ENCODE data around the gene RPF1. TPM values are rescaled to one million over a fixed set of nuclear protein-coding genes. Genes with fewer than 3 reads are reported as not detected.

RPF1 gene
- total RNA-seq, 2 donors from 2014 or later, result 39.0 to 41.5 TPM

DNA sequence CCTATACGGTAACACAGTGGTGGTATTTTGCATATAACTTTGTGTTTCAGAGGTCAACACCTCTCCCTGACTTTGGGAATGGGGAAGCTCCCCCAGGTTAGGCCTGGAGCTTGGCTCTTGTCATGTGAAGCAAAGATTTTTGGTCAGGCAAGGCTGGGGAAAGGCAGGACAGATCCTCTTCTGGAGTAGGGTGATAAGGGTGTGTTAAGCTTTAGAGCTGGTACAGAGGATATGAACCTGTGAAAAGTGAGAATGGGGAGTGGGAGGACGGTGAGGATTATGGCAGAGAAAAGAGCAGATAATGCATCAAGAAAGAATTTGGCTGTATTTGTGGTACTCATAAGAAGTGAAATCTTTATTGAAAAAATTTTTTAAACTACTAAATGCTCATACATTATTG, 2.3 kb downstream of the RPF1 start:
- Histone ChIP-seq H3K4me1 (peaks cover 0 to 31% of the 10 kb centered on the region in 2 donors), H3K36me3 (peaks cover 15% of the 10 kb centered on the region), H3K27ac (no peak overlapping the region), H3K4me3 (no peak overlapping the region), H3K9me3 (no peaks in the 10 kb centered on the region), H3K27me3 (no peaks in the 10 kb centered on the region)
- DNase-seq (ENCODE audit: low spot score), result no peak
- TF ChIP-seq, protein P1, sequence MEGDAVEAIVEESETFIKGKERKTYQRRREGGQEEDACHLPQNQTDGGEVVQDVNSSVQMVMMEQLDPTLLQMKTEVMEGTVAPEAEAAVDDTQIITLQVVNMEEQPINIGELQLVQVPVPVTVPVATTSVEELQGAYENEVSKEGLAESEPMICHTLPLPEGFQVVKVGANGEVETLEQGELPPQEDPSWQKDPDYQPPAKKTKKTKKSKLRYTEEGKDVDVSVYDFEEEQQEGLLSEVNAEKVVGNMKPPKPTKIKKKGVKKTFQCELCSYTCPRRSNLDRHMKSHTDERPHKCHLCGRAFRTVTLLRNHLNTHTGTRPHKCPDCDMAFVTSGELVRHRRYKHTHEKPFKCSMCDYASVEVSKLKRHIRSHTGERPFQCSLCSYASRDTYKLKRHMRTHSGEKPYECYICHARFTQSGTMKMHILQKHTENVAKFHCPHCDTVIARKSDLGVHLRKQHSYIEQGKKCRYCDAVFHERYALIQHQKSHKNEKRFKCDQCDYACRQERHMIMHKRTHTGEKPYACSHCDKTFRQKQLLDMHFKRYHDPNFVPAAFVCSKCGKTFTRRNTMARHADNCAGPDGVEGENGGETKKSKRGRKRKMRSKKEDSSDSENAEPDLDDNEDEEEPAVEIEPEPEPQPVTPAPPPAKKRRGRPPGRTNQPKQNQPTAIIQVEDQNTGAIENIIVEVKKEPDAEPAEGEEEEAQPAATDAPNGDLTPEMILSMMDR (IDR thresholded peaks at IDR 0.05), result no peak

DNA sequence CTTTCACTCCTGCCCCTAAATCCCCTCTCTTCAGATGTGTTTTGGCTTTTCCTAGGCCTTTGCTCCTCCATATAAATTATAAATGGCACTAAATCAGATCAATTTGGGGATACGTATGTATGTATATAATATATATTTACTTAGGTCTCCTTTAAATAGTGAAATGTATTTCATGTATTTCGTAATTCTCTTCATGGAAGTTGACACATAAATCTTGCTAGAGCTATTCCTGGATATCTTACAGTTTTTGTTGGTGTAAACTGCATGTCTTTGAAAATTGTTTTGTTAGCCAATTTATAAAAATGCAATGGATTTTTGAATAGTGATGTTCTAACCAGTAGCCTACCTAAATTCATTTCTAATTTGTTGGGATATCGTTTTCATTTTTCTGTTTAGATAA, 9.0 kb downstream of the RPF1 start:
- H3K4me3 ChIP-seq, result no peak overlapping the region
- no peak for DNase-seq (ENCODE audit: low spot score)
- H3K27me3 ChIP-seq, result no peaks in the 10 kb centered on the region
- no peaks in the 10 kb centered on the region for H3K9me3 ChIP-seq
- peaks cover 41% of the 10 kb centered on the region for H3K36me3 ChIP-seq
- TF ChIP-seq, protein P1 (IDR thresholded peaks at IDR 0.05), result no peak
- H3K4me1 ChIP-seq, result no peaks in the 10 kb centered on the region
- no peak overlapping the region for H3K27ac ChIP-seq

DNA sequence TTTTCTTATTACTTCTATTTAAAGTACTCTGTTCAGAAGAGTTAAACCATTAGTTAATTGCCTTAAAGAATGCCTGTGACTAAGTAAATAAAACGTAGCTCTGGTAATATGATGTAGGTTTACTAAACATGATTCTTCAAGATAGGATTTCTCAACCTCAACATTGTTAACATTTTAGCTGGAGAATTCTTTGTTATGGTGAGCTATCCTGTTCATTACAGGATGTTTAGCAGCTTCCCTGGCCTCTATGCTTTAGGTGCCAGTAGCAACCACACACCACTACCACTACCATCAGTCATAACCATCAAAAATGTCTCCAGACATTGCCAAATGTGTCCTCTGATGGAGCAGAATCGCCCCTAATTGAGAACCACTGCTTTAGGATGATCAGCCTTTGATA, 10.7 kb downstream of the RPF1 start:
- no peaks in the 10 kb centered on the region for H3K9me3 ChIP-seq
- H3K27me3 ChIP-seq, result no peaks in the 10 kb centered on the region
- no peaks in the 10 kb centered on the region for H3K4me1 ChIP-seq
- no peak overlapping the region for H3K4me3 ChIP-seq
- H3K27ac ChIP-seq, result no peak overlapping the region
- H3K36me3 ChIP-seq, result peaks cover 40% of the 10 kb centered on the region
- TF ChIP-seq, protein P1 (IDR thresholded peaks at IDR 0.05), result no peak
- no peak for DNase-seq (ENCODE audit: low spot score)

DNA sequence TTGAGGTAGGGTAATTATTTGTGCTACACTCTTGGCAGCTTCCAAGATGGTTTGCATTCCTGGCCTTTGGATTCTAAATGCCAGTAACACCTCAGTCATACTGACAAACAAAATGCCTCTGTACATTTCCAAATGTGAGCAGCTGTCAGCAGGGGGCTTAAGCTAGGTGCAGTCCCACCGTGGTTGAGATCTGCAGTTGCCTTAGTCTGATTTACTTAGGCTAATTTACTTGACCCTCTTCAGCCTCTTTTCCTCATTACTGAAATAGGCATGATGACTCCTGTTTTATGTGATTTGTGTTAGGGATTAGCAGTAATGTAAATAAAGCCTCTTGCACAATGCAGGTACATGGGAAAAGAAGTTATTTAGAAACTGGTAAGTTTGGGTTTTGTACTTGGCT, 13.7 kb downstream of the RPF1 start:
- peaks cover 60% of the 10 kb centered on the region for H3K36me3 ChIP-seq
- no peak for DNase-seq (ENCODE audit: low spot score)
- no peak overlapping the region for H3K4me3 ChIP-seq
- H3K27ac ChIP-seq, result peak overlapping the region in 1 of 2 donors; percentile 44
- H3K9me3 ChIP-seq, result no peaks in the 10 kb centered on the region
- no peaks in the 10 kb centered on the region for H3K27me3 ChIP-seq
- TF ChIP-seq, protein P1 (IDR thresholded peaks at IDR 0.05), result no peak
- H3K4me1 ChIP-seq, result no peaks in the 10 kb centered on the region

DNA sequence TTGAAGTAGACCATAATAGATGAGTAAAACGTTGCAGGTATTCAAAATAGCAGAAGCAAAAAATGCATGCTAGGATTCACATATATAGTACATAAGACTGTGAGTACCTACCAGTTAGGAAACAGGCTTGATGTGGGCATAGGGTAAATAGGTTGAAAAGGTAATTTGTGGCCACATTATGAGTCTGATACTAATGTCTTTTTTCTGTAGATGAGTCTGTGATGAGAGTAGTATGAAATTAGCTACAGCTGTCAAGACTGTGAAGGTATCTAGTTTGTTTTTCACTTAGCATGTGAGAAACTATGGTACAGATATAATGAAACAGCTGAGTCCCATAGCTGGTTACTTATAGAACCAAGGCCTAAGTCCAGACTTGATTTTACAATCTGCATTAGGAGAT, 14.7 kb downstream of the RPF1 start:
- no peaks in the 10 kb centered on the region for H3K4me1 ChIP-seq
- DNase-seq (ENCODE audit: low spot score), result no peak
- no peak overlapping the region for H3K27ac ChIP-seq
- H3K36me3 ChIP-seq, result peaks cover 70% of the 10 kb centered on the region
- no peaks in the 10 kb centered on the region for H3K9me3 ChIP-seq
- no peaks in the 10 kb centered on the region for H3K27me3 ChIP-seq
- TF ChIP-seq, protein P1 (IDR thresholded peaks at IDR 0.05), result no peak
- H3K4me3 ChIP-seq, result no peak overlapping the region

DNA sequence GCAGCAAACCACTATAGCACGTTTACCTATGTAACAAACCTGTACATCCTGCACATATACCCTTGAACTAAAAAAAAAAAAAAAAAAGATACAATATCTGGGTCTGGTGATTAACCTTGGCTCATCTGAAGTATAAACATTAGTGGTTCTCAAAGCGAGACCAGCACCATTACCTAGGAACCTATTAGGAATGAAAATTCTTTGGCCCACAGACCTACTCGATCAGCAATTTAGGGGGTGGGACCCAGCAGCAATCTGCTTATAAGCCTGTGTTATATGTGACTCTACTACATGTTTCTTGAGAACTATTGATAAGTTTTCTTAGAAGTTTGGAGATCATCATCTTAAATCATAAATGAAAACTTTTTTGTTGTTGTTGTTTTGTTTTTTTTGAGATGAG, 17.4 kb downstream of the RPF1 start:
- Histone ChIP-seq H3K36me3 (peaks cover 70% of the 10 kb centered on the region), H3K27ac (no peak overlapping the region), H3K4me1 (peaks cover 0 to 21% of the 10 kb centered on the region in 2 donors), H3K4me3 (no peak overlapping the region), H3K9me3 (no peaks in the 10 kb centered on the region), H3K27me3 (no peaks in the 10 kb centered on the region)
- DNase-seq (ENCODE audit: low spot score), result no peak
- TF ChIP-seq, protein P1 (IDR thresholded peaks at IDR 0.05), result no peak
